ENCODE data around the gene ZC3H18. TPM values are rescaled to one million over a fixed set of nuclear protein-coding genes. Genes with fewer than 3 reads are reported as not detected.

The ZC3H18 gene
- total and polyA plus RNA-seq, 2 of the 4 experiments (the other 2 are of a cell fraction): 3.4 to 21.3 TPM

DNA sequence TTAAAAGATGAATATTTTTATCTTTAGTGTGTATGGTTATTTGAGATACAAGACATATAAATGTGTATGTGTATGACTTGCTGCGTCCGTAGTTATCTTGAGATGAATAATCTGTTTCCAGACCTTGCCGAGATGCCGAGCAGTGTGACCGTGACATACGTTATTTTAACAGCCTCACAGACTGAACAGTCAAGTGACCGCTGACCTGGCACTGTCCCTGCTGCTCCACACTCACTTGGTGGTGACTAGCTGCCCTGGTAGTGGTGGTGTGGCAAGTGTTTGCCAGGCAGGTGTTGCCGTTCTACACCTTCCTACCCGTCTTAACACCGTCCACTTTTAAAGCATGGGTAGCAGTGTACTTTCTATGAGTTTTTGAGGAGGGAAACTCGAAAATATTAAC, 5.0 kb downstream of the ZC3H18 start:
- no peak overlapping the region for H2AK5ac ChIP-seq (ENCODE audit: low read depth, low read length)
- no peak overlapping the region for H2AFZ ChIP-seq (replicated peaks; ENCODE audit: low read length, poor library complexity)
- H3K23ac ChIP-seq (ENCODE audit: low read depth, low read length): no peak overlapping the region
- H3K18ac ChIP-seq (ENCODE audit: low read depth, low read length): no peak overlapping the region
- no peak overlapping the region for H3K27ac ChIP-seq (ENCODE audit: insufficient read depth, low read length)
- H4K5ac ChIP-seq (ENCODE audit: low read depth, low read length): no peak overlapping the region
- intact Hi-C loops (cut with micrococcal nuclease): no loop called here
- no peak overlapping the region for H3K56ac ChIP-seq (ENCODE audit: extremely low read depth, insufficient read depth, low read length)
- no peak overlapping the region for H2BK20ac ChIP-seq (ENCODE audit: low read depth, low read length)
- H3K4ac ChIP-seq (ENCODE audit: low read depth, low read length): no peak overlapping the region
- BruUV-seq (replicated peaks): no TSS peak
- no peak overlapping the region for H3K9ac ChIP-seq (ENCODE audit: low read depth, low read length)
- no peak overlapping the region for H4K91ac ChIP-seq (ENCODE audit: insufficient read depth, low read depth, low read length)
- H3K9me3 ChIP-seq (ENCODE audit: control insufficient read depth, insufficient read depth, low read length): no peaks in the 10 kb centered on the region
- H3K27me3 ChIP-seq (ENCODE audit: control insufficient read depth, insufficient read depth, low read length): no peaks in the 10 kb centered on the region
- DNase-seq: no peak
- H3K4me3 ChIP-seq (ENCODE audit: insufficient read depth, low read depth, low read length): no peak overlapping the region
- H2BK120ac ChIP-seq (ENCODE audit: low read depth, low read length): no peak overlapping the region
- peaks cover 4% of the 10 kb centered on the region; the same call in 1 of the 2 replicates for H3K4me1 ChIP-seq (ENCODE audit: control insufficient read depth, insufficient read depth, low read length)
- no peak overlapping the region for H4K8ac ChIP-seq (ENCODE audit: low read depth in 2 of 2, low read length in 2 of 2)
- H3K4me2 ChIP-seq (ENCODE audit: low read depth, low read length): no peak overlapping the region
- H3K9me1 ChIP-seq (ENCODE audit: insufficient read depth, low read length): no peaks in the 10 kb centered on the region
- dilution Hi-C loops (cut with HindIII; ENCODE audit: low sequenced_read_pairs, unreplicated experiment): no loop called here
- POLR2A ChIA-PET (ENCODE audit: unreplicated experiment): no interaction called here
- H3K36me3 ChIP-seq (ENCODE audit: control insufficient read depth, insufficient read depth, low read length): peaks cover 45% of the 10 kb centered on the region
- H2BK15ac ChIP-seq (ENCODE audit: low read depth, low read length): no peak overlapping the region
- ATAC-seq (ENCODE audit: low read depth): no peak
- H3K14ac ChIP-seq (replicated peaks; ENCODE audit: low read depth, low read length): no peak overlapping the region
- peaks cover 20 to 78% of the 10 kb centered on the region in 2 experiments for H3K79me1 ChIP-seq (ENCODE audit: low read depth in 1 of 2, low read length in 2 of 2)
- no peak overlapping the region for H2BK5ac ChIP-seq (ENCODE audit: low read depth, low read length, poor library complexity, severe bottlenecking)
- in situ Hi-C loops (cut with MboI; ENCODE audit: low sequenced_read_pairs): no loop called here
- peaks cover 71% of the 10 kb centered on the region for H4K20me1 ChIP-seq (ENCODE audit: insufficient read depth, low read length)
- H2AK9ac ChIP-seq (replicated peaks; ENCODE audit: low read depth, low read length, poor library complexity): no peak overlapping the region
- WGBS, 2 experiments (ENCODE audit: extremely low coverage in 2 of 2, insufficient read length in 1 of 2): no CpG with 5 or more reads among the region's 11 CpGs
- CTCF ChIA-PET: no interaction called here
- no peak for TF ChIP-seq FOS (IDR thresholded peaks at IDR 0.05; ENCODE audit: low read depth, low read length)
- TF ChIP-seq MAFK (IDR thresholded peaks at IDR 0.05; ENCODE audit: low read depth, low read length): no peak
- TF ChIP-seq CHD1 (IDR thresholded peaks at IDR 0.05; ENCODE audit: low read depth, low read length): no peak
- no peak for TF ChIP-seq BHLHE40 (IDR thresholded peaks at IDR 0.05; ENCODE audit: low read depth, low read length)
- TF ChIP-seq CTCF (conservative IDR thresholded peaks at IDR 0.05; ENCODE audit: low read depth, low read length): no peak
- no peak for TF ChIP-seq MAZ (IDR thresholded peaks at IDR 0.05; ENCODE audit: borderline replicate concordance, low read depth, low read length)
- no peak for TF ChIP-seq RCOR1 (IDR thresholded peaks at IDR 0.05; ENCODE audit: insufficient replicate concordance, low read length)
- no peak for TF ChIP-seq CEBPB (IDR thresholded peaks at IDR 0.05; ENCODE audit: low read depth, low read length)
- no peak for TF ChIP-seq RFX5 (IDR thresholded peaks at IDR 0.05; ENCODE audit: low read depth, low read length)
- TF ChIP-seq USF2 (IDR thresholded peaks at IDR 0.05; ENCODE audit: low read depth, low read length): no peak
- TF ChIP-seq POLR2A (IDR thresholded peaks at IDR 0.05; ENCODE audit: low read depth, low read length): no peak
- no peak for TF ChIP-seq MXI1 (IDR thresholded peaks at IDR 0.05; ENCODE audit: borderline replicate concordance, low read depth, low read length)
- no peak for TF ChIP-seq RAD21 (IDR thresholded peaks at IDR 0.05; ENCODE audit: low read length)
- TF ChIP-seq ELK1 (IDR thresholded peaks at IDR 0.05; ENCODE audit: borderline replicate concordance, low read depth, low read length): no peak
- no peak for TF ChIP-seq NFE2L2 (IDR thresholded peaks at IDR 0.05; ENCODE audit: low read depth, low read length)
- no peak for TF ChIP-seq SMC3 (IDR thresholded peaks at IDR 0.05; ENCODE audit: low read depth, low read length)
